HEK293 (cell line): ENCODE data around the gene INTS6L.

Experiments used
- GLIS2 ChIP-seq: fragments of 450-650 bp; formaldehyde crosslinking; IDR thresholded peaks from 2 replicates; pipeline ENCODE4 v1.5.1; 2016; ENCODE audit warnings: missing biosample characterization, missing genetic modification characterization
- KLF9 ChIP-seq: fragments of 450-650 bp; formaldehyde crosslinking; IDR thresholded peaks from 2 replicates; pipeline ENCODE4 v1.5.1; 2016; ENCODE audit warnings: missing biosample characterization, missing genetic modification characterization, low read depth
- PRDM1 ChIP-seq: fragments of 450-650 bp; formaldehyde crosslinking; IDR thresholded peaks from 2 replicates; pipeline ENCODE4; 2016; ENCODE audit warnings: missing biosample characterization, missing genetic modification characterization
- WT1 ChIP-seq: fragments of 450-650 bp; formaldehyde crosslinking; IDR thresholded peaks from 2 replicates; pipeline ENCODE4 v1.5.1; 2016; ENCODE audit warnings: missing biosample characterization, missing genetic modification characterization
- YY1 ChIP-seq: fragments of 450-650 bp; formaldehyde crosslinking; IDR thresholded peaks from 2 replicates; pipeline ENCODE4 v1.5.1; 2018; ENCODE audit warnings: missing biosample characterization, missing genetic modification characterization
- ZBTB48 ChIP-seq: fragments of 450-650 bp; formaldehyde crosslinking; IDR thresholded peaks from 2 replicates; pipeline ENCODE4 v1.5.1; 2016; ENCODE audit warnings: missing biosample characterization, missing genetic modification characterization
- ZBTB8A ChIP-seq: fragments of 450-650 bp; formaldehyde crosslinking; IDR thresholded peaks from 2 replicates; pipeline ENCODE4 v1.5.1; 2016; ENCODE audit warnings: missing biosample characterization, missing genetic modification characterization
- ZFP69B ChIP-seq: fragments of 450-650 bp; formaldehyde crosslinking; IDR thresholded peaks from 2 replicates; pipeline ENCODE4 v1.5.1; 2016; ENCODE audit warnings: missing biosample characterization, missing genetic modification characterization
- ZIC2 ChIP-seq: fragments of 450-650 bp; formaldehyde crosslinking; IDR thresholded peaks from 2 replicates; pipeline ENCODE4 v1.5.1; 2016; ENCODE audit warnings: missing biosample characterization, missing genetic modification characterization
- ZNF121 ChIP-seq: fragments of 450-650 bp; formaldehyde crosslinking; IDR thresholded peaks from 2 replicates; pipeline ENCODE4 v1.5.1; 2016; ENCODE audit warnings: missing biosample characterization, missing genetic modification characterization
- ZNF133 ChIP-seq: fragments of 450-650 bp; formaldehyde crosslinking; IDR thresholded peaks from 2 replicates; pipeline ENCODE4 v1.5.1; 2016; ENCODE audit warnings: missing biosample characterization, missing genetic modification characterization
- ZNF214 ChIP-seq: fragments of 450-650 bp; formaldehyde crosslinking; IDR thresholded peaks from 2 replicates; pipeline ENCODE4 v1.5.1; 2017; ENCODE audit warnings: missing biosample characterization, mild to moderate bottlenecking, missing genetic modification characterization, borderline replicate concordance
- ZNF266 ChIP-seq: fragments of 450-650 bp; formaldehyde crosslinking; IDR thresholded peaks from 2 replicates; pipeline ENCODE4 v1.5.1; 2016; ENCODE audit warnings: missing biosample characterization, missing genetic modification characterization, low read depth
- ZNF324 ChIP-seq: fragments of 450-650 bp; formaldehyde crosslinking; IDR thresholded peaks from 2 replicates; pipeline ENCODE4 v1.5.1; 2016; ENCODE audit warnings: missing biosample characterization, missing genetic modification characterization
- ZNF571 ChIP-seq: fragments of 450-650 bp; formaldehyde crosslinking; IDR thresholded peaks from 2 replicates; pipeline ENCODE4 v1.5.0; 2017; ENCODE audit warnings: missing biosample characterization, missing genetic modification characterization
- ZNF596 ChIP-seq: fragments of 450-650 bp; IDR thresholded peaks from 2 replicates; pipeline ENCODE4 v1.5.0; 2018; ENCODE audit warnings: missing biosample characterization, mild to moderate bottlenecking, missing genetic modification characterization, moderate library complexity
- ZNF626 ChIP-seq: fragments of 450-650 bp; sonication (Bioruptor Pico); formaldehyde crosslinking; IDR thresholded peaks from 2 replicates; pipeline ENCODE4 v1.5.1; 2018; ENCODE audit warnings: missing biosample characterization, missing genetic modification characterization, inconsistent platforms
- ZNF654 ChIP-seq: fragments of 450-650 bp; formaldehyde crosslinking; IDR thresholded peaks from 2 replicates; pipeline ENCODE4 v1.5.1; 2016; ENCODE audit warnings: low read depth, missing biosample characterization, missing genetic modification characterization
- ZNF792 ChIP-seq: fragments of 450-650 bp; formaldehyde crosslinking; IDR thresholded peaks from 2 replicates; pipeline ENCODE4 v1.5.1; 2016; ENCODE audit warnings: missing biosample characterization, missing genetic modification characterization
- ZSCAN23 ChIP-seq: fragments of 450-650 bp; formaldehyde crosslinking; IDR thresholded peaks from 2 replicates; pipeline ENCODE4 v1.5.1; 2016; ENCODE audit warnings: missing biosample characterization, missing genetic modification characterization
- TF ChIP-seq, protein P1 (sequence below): fragments of 450-650 bp; formaldehyde crosslinking; IDR thresholded peaks from 2 replicates; pipeline ENCODE4 v1.5.1; 2016; ENCODE audit warnings: missing biosample characterization, missing genetic modification characterization
- TF ChIP-seq, protein P2 (sequence below): fragments of 450-650 bp; formaldehyde crosslinking; IDR thresholded peaks from 2 replicates; pipeline ENCODE4 v1.5.1; 2017; ENCODE audit warnings: missing biosample characterization, mild to moderate bottlenecking, missing genetic modification characterization, moderate library complexity
- TF ChIP-seq, protein P3 (sequence below): fragments of 450-650 bp; formaldehyde crosslinking; IDR thresholded peaks from 2 replicates; pipeline ENCODE4 v1.5.1; 2017; ENCODE audit warnings: missing biosample characterization, missing genetic modification characterization
- TF ChIP-seq, protein P4 (sequence below): fragments of 450-650 bp; formaldehyde crosslinking; optimal IDR thresholded peaks from 2 replicates; pipeline ENCODE3; 2016; ENCODE audit warnings: missing biosample characterization, mild to moderate bottlenecking, missing genetic modification characterization
- TF ChIP-seq, protein P5 (sequence below): fragments of 450-650 bp; formaldehyde crosslinking; IDR thresholded peaks from 2 replicates; pipeline ENCODE4 v1.5.1; 2016; ENCODE audit warnings: missing biosample characterization, missing genetic modification characterization
- TF ChIP-seq, protein P6 (sequence below): fragments of 450-650 bp; formaldehyde crosslinking; conservative IDR thresholded peaks from 2 replicates; pipeline ENCODE4 v1.5.1; 2016; ENCODE audit warnings: low read depth, missing biosample characterization, missing genetic modification characterization

The INTS6L gene

GRCh38 chrX:135520553-135521404, at the start of gene INTS6L (continued):
- TF ChIP-seq, protein P1, sequence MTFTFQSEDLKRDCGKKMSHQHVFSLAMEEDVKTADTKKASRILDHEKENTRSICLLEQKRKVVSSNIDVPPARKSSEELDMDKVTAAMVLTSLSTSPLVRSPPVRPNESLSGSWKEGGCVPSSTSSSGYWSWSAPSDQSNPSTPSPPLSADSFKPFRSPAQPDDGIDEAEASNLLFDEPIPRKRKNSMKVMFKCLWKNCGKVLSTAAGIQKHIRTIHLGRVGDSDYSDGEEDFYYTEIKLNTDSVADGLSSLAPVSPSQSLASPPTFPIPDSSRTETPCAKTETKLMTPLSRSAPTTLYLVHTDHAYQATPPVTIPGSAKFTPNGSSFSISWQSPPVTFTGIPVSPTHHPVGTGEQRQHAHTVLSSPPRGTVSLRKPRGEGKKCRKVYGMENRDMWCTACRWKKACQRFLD (tag by site-specific recombination), result no peak
- TF ChIP-seq, protein P2, sequence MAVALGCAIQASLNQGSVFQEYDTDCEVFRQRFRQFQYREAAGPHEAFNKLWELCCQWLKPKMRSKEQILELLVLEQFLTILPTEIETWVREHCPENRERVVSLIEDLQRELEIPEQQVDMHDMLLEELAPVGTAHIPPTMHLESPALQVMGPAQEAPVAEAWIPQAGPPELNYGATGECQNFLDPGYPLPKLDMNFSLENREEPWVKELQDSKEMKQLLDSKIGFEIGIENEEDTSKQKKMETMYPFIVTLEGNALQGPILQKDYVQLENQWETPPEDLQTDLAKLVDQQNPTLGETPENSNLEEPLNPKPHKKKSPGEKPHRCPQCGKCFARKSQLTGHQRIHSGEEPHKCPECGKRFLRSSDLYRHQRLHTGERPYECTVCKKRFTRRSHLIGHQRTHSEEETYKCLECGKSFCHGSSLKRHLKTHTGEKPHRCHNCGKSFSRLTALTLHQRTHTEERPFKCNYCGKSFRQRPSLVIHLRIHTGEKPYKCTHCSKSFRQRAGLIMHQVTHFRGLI (tag by site-specific recombination), result no peak
- TF ChIP-seq GLIS2 (tag by site-specific recombination), result peak; percentile 22; the same call in 1 of the 2 replicates
- TF ChIP-seq, protein P3, sequence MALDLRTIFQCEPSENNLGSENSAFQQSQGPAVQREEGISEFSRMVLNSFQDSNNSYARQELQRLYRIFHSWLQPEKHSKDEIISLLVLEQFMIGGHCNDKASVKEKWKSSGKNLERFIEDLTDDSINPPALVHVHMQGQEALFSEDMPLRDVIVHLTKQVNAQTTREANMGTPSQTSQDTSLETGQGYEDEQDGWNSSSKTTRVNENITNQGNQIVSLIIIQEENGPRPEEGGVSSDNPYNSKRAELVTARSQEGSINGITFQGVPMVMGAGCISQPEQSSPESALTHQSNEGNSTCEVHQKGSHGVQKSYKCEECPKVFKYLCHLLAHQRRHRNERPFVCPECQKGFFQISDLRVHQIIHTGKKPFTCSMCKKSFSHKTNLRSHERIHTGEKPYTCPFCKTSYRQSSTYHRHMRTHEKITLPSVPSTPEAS (tag by site-specific recombination), result peak; percentile 58
- no peak for TF ChIP-seq ZNF792 (tag by site-specific recombination)
- no peak for TF ChIP-seq ZIC2 (tag by site-specific recombination)
- TF ChIP-seq ZBTB8A (tag by site-specific recombination), result no peak
- no peak for TF ChIP-seq ZNF596 (tag by site-specific recombination)
- no peak for TF ChIP-seq ZNF571 (tag by site-specific recombination)
- TF ChIP-seq, protein P4, sequence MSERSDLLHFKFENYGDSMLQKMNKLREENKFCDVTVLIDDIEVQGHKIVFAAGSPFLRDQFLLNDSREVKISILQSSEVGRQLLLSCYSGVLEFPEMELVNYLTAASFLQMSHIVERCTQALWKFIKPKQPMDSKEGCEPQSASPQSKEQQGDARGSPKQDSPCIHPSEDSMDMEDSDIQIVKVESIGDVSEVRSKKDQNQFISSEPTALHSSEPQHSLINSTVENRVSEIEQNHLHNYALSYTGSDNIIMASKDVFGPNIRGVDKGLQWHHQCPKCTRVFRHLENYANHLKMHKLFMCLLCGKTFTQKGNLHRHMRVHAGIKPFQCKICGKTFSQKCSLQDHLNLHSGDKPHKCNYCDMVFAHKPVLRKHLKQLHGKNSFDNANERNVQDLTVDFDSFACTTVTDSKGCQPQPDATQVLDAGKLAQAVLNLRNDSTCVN (tag by site-specific recombination), result peak; percentile 49
- no peak for TF ChIP-seq ZNF626 (tag by site-specific recombination)
- no peak for TF ChIP-seq ZNF133 (tag by site-specific recombination)
- TF ChIP-seq, protein P5, sequence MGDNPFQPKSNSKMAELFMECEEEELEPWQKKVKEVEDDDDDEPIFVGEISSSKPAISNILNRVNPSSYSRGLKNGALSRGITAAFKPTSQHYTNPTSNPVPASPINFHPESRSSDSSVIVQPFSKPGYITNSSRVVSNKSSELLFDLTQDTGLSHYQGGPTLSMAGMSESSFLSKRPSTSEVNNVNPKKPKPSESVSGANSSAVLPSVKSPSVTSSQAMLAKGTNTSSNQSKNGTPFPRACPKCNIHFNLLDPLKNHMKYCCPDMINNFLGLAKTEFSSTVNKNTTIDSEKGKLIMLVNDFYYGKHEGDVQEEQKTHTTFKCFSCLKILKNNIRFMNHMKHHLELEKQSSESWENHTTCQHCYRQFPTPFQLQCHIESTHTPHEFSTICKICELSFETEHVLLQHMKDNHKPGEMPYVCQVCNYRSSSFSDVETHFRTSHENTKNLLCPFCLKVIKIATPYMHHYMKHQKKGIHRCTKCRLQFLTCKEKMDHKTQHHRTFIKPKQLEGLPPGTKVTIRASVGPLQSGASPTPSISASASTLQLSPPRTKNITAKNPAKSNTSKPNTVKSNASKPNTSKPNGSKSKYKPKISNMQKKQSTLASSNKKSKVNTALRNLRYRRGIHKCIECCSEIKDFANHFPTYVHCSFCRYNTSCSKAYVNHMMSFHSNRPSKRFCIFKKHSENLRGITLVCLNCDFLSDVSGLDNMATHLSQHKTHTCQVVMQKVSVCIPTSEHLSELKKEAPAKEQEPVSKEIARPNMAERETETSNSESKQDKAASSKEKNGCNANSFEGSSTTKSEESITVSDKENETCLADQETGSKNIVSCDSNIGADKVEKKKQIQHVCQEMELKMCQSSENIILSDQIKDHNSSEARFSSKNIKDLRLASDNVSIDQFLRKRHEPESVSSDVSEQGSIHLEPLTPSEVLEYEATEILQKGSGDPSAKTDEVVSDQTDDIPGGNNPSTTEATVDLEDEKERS (tag by site-specific recombination), result no peak
- TF ChIP-seq, protein P6, sequence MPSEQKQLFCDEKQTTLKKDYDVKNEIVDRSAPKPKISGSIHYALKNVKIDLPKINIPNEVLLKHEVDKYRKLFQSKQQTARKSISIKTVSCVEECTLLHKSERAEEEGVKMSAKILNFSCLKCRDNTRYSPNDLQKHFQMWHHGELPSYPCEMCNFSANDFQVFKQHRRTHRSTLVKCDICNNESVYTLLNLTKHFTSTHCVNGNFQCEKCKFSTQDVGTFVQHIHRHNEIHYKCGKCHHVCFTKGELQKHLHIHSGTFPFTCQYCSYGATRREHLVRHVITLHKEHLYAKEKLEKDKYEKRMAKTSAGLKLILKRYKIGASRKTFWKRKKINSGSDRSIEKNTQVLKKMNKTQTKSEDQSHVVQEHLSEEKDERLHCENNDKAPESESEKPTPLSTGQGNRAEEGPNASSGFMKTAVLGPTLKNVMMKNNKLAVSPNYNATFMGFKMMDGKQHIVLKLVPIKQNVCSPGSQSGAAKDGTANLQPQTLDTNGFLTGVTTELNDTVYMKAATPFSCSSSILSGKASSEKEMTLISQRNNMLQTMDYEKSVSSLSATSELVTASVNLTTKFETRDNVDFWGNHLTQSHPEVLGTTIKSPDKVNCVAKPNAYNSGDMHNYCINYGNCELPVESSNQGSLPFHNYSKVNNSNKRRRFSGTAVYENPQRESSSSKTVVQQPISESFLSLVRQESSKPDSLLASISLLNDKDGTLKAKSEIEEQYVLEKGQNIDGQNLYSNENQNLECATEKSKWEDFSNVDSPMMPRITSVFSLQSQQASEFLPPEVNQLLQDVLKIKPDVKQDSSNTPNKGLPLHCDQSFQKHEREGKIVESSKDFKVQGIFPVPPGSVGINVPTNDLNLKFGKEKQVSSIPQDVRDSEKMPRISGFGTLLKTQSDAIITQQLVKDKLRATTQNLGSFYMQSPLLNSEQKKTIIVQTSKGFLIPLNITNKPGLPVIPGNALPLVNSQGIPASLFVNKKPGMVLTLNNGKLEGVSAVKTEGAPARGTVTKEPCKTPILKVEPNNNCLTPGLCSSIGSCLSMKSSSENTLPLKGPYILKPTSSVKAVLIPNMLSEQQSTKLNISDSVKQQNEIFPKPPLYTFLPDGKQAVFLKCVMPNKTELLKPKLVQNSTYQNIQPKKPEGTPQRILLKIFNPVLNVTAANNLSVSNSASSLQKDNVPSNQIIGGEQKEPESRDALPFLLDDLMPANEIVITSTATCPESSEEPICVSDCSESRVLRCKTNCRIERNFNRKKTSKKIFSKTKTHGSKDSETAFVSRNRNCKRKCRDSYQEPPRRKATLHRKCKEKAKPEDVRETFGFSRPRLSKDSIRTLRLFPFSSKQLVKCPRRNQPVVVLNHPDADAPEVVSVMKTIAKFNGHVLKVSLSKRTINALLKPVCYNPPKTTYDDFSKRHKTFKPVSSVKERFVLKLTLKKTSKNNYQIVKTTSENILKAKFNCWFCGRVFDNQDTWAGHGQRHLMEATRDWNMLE (tag by site-specific recombination), result no peak
- TF ChIP-seq ZFP69B (tag by site-specific recombination), result no peak
- no peak for TF ChIP-seq ZNF214 (tag by site-specific recombination)
- TF ChIP-seq ZNF266 (tag by site-specific recombination), result no peak
- TF ChIP-seq PRDM1 (tag by site-specific recombination), result peak; percentile 47; the same call in 1 of the 2 replicates
- no peak for TF ChIP-seq YY1
- no peak for TF ChIP-seq ZSCAN23 (tag by site-specific recombination)
- TF ChIP-seq ZNF324 (tag by site-specific recombination), result no peak
- 0 out of 2 replicates have a peak, but pooled peaks have one; percentile 69 for TF ChIP-seq ZBTB48
- TF ChIP-seq ZNF121, result no peak
- no peak for TF ChIP-seq WT1 (tag by site-specific recombination)
- TF ChIP-seq ZNF654, result no peak
- peak; percentile 75 for TF ChIP-seq KLF9 (tag by site-specific recombination)
